K562 (cell line): ENCODE results near the gene MTOR. TPM values are rescaled to one million over a fixed set of nuclear protein-coding genes. Genes with fewer than 3 reads are reported as not detected.

Experiments
- ATAC-seq: fragments of 200-7000 bp; cut with Tn5 transposase; 3 replicates; pipeline ENCODE4 v1.9.1; 2020; ENCODE audit warnings: moderate library complexity
- BruUV-seq: library from RNA; stranded (reverse); fragments of 400-500 nt; replicated peaks from 2 replicates; lab custom pipeline; 2021; lab: Mats Ljungman, UMichigan
- CTCF ChIA-PET: fragments of 300-600 bp; formaldehyde crosslinking; extraction: SDS; loops from one replicate; lab custom pipeline; 2021; ENCODE audit warnings: low intra/inter-chr PET ratio; lab: Yijun Ruan, JAX
- POLR2A ChIA-PET: fragments of 300-600, 350-650 bp; sonication (Branson Sonifier 250); formaldehyde crosslinking; extraction: SDS; loops from one replicate; lab custom pipeline; 2021; ENCODE audit warnings: antibody characterized with exemption, inconsistent platforms; lab: Yijun Ruan, JAX
- DNase-seq, 4 experiments: peaks; one replicate each; pipeline versions ENCODE4 v3.0.0 to v3.0.0-alpha.2; 2011 to 2018; ENCODE audit warnings: low spot score in 3 of 4, mixed read lengths in 3 of 4; ENCODE audit errors: extremely low read depth in 1 of 4
- FAIRE-seq: peaks from 2 replicates; lab custom pipeline; 2011; peaks lifted over from hg19 to GRCh38; lab: Jason Lieb, UNC
- H2AFZ ChIP-seq: 2 replicates; pipeline ENCODE4 v1.6.0; 2011; ENCODE audit warnings: low read depth, low read length, control low read depth, inconsistent platforms
- H3K27ac ChIP-seq: fragments of 200-600 bp; 3 replicates; pipeline ENCODE4 v1.8.0; 2011; ENCODE audit warnings: low read depth, mild to moderate bottlenecking, control low read depth, inconsistent platforms, low read length, moderate library complexity, mixed read lengths; ENCODE audit errors: extremely low read depth
- H3K27me3 ChIP-seq, 2 experiments: fragments of 300-600 bp in 1 of 2; 2 replicates in 1 of 2; 3 replicates in 1 of 2; pipeline versions ENCODE4 v1.6.0 to v1.8.0; 2011; ENCODE audit warnings: inconsistent platforms in 2 of 2, low read length in 2 of 2, mild to moderate bottlenecking in 1 of 2, mixed read lengths in 1 of 2, moderate library complexity in 1 of 2; ENCODE audit not compliant: control insufficient read depth in 2 of 2, insufficient read depth in 2 of 2
- H3K36me3 ChIP-seq: fragments of 300-600 bp; 3 replicates; pipeline ENCODE4 v1.8.0; 2011; ENCODE audit warnings: mild to moderate bottlenecking, low read length, inconsistent platforms; ENCODE audit not compliant: control insufficient read depth, insufficient read depth
- H3K4me1 ChIP-seq, 2 experiments: fragments of 200-600 bp in 1 of 2; replicated peaks in 1 of 2; 2 replicates in 1 of 2; 3 replicates in 1 of 2; pipeline versions ENCODE4 v1.5.1 to v1.8.0; 2011; ENCODE audit warnings: inconsistent platforms in 2 of 2, low read length in 2 of 2, mild to moderate bottlenecking in 1 of 2, mixed read lengths in 1 of 2, moderate library complexity in 1 of 2; ENCODE audit not compliant: control insufficient read depth in 2 of 2, insufficient read depth in 2 of 2
- H3K4me2 ChIP-seq: 2 replicates; pipeline ENCODE4 v1.6.1; 2011; ENCODE audit warnings: low read length, control low read depth, inconsistent platforms, mixed read lengths; ENCODE audit not compliant: insufficient read depth
- H3K4me3 ChIP-seq: fragments of 200-600 bp; sonication (generic), shearing (Covaris generic); 2 replicates; pipeline ENCODE4 v1.5.1; 2016; ENCODE audit warnings: control low read depth, inconsistent platforms
- H3K79me2 ChIP-seq: fragments of 200-600 bp; 3 replicates; pipeline ENCODE4 v1.8.0; 2011; ENCODE audit warnings: low read length, inconsistent platforms; ENCODE audit not compliant: control insufficient read depth, insufficient read depth
- H3K9ac ChIP-seq, 2 experiments: 2 replicates each; pipeline versions ENCODE4 v1.6.0 to v1.6.1; 2011; ENCODE audit warnings: low read depth in 2 of 2, low read length in 2 of 2, control low read depth in 1 of 2, inconsistent platforms in 1 of 2, mild to moderate bottlenecking in 1 of 2, mixed read lengths in 1 of 2; ENCODE audit not compliant: insufficient read depth in 1 of 2
- H3K9me1 ChIP-seq: one replicate; pipeline ENCODE4 v1.6.0; 2011; ENCODE audit warnings: inconsistent platforms, mild to moderate bottlenecking, low read length, moderate library complexity; ENCODE audit not compliant: control insufficient read depth, insufficient read depth
- H3K9me3 ChIP-seq: replicated peaks from 2 replicates; pipeline ENCODE4 v1.5.1; 2011; ENCODE audit warnings: low read depth, low read length, inconsistent platforms; ENCODE audit not compliant: control insufficient read depth, insufficient read depth
- H4K20me1 ChIP-seq: replicated peaks from 2 replicates; pipeline ENCODE4 v1.6.1; 2011; ENCODE audit warnings: low read length, inconsistent platforms, mixed read lengths; ENCODE audit not compliant: control insufficient read depth, insufficient read depth
- E2F8 ChIP-seq: fragments of 450-650 bp; IDR thresholded peaks from 2 replicates; pipeline ENCODE4 v1.7.1; 2018; ENCODE audit warnings: mild to moderate bottlenecking, low read depth; ENCODE audit not compliant: partially characterized antibody
- ZNF121 ChIP-seq: sonication (generic); formaldehyde crosslinking; conservative IDR thresholded peaks from 2 replicates; pipeline ENCODE4 v1.8.0; 2022; ENCODE audit warnings: missing genetic modification reagents
- WGBS: fragments of 100-300 bp; shearing (Covaris generic); methylation state at CpG from one replicate; pipeline ENCODE4 v1.1.6; 2016; ENCODE audit warnings: low coverage, mixed read lengths; ENCODE audit not compliant: insufficient coverage; ENCODE audit errors: missing lambda C conversion rate; 5-methylcytosine and 5-hydroxymethylcytosine counted together
- in situ Hi-C: fragments of 300-500 bp; cut with MboI; formaldehyde crosslinking; loops from 4 replicates; pipeline ENCODE4 v1.15.0; 2018; ENCODE audit warnings: inconsistent platforms, mixed read lengths
- intact Hi-C: fragments of 100-400 bp; cut with micrococcal nuclease; formaldehyde crosslinking; loops from 2 replicates; pipeline ENCODE4 v1.14.2; 2022
- polyA plus RNA-seq, 8 experiments: library from polyadenylated mRNA; depleted of rRNA in 4 of 8; stranded (reverse) in 5 of 8; unstranded in 3 of 8; fragments of >200 nt; fragmentation: Nextera tagmentation in 2 of 8; fragmentation: Illumina TruSeq in 1 of 8; extraction: Ambion mirVana in 2 of 8; extraction: Trizol in 1 of 8; gene quantifications; 2 replicates each; pipeline versions ENCODE4 v1.2.1 to v1.2.3, GENCODE V29; 2011 to 2014; ENCODE audit warnings: inconsistent platforms in 1 of 8, missing spikeins in 1 of 8
- total RNA-seq, 7 experiments: library from RNA; depleted of rRNA in 6 of 7; stranded (reverse); fragments of >200 nt in 6 of 7; fragmentation: Illumina TruSeq in 2 of 7; extraction: Trizol in 2 of 7; gene quantifications; 2 replicates each; pipeline versions ENCODE4 v1.2.1 to v1.2.3, GENCODE V29; 2011 to 2021; ENCODE audit warnings: low replicate concordance in 1 of 7

MTOR gene
- total and polyA plus RNA-seq, 9 of the 15 experiments (the other 6 are each of a cell fraction or from before 2014, with no cell fraction given), result 11.4 to 71.4 (median 52.2) TPM

- H3K27me3 ChIP-seq, result no peaks in the 10 kb centered on the region
- no peak overlapping the region for H3K4me3 ChIP-seq
- ATAC-seq (no peak), FAIRE-seq (no peak), DNase-seq (no peak)
- no peaks in the 10 kb centered on the region for H4K20me1 ChIP-seq
- ChIA-PET POLR2A (interaction anchor here (1.6 to 3.5 kb wide), 2 partner anchors 7 to 11 kb away, joined by 8 to 11 read pairs; no protein-coding TSS in a partner anchor), CTCF (no interaction called here)
- no peaks in the 10 kb centered on the region for H3K9me1 ChIP-seq
- H3K9ac ChIP-seq, result peak overlapping the region in 1 of 2 experiments; percentile 24; a peak in 1 of 4 replicates
- H3K79me2 ChIP-seq, result peaks cover 39% of the 10 kb centered on the region
- in situ Hi-C loops (no loop called here), intact Hi-C loops (no loop called here)
- TF ChIP-seq E2F8 (no peak), ZNF121 (CRISPR knock-in tag) (peak; percentile 72)
- WGBS, result 65% methylated on average over 3 of the region's 3 CpGs
- H3K9me3 ChIP-seq, result no peaks in the 10 kb centered on the region
- peaks cover 63% of the 10 kb centered on the region; the same call in 2 of the 3 replicates for H3K36me3 ChIP-seq
- no TSS peak for BruUV-seq
- no peak overlapping the region for H3K4me2 ChIP-seq
- H2AFZ ChIP-seq, result no peak overlapping the region
- H3K4me1 ChIP-seq, result peaks cover 8 to 32% of the 10 kb centered on the region in 2 experiments; a peak in 4 of 5 replicates
- H3K27ac ChIP-seq, result peak overlapping the region; percentile 14; the same call in 1 of the 3 replicates
These were observed 199.4 kb downstream of the MTOR start for GRCh38 chr1:11062965-11063401.
